MM.1S (cell line): Measurements from ENCODE around the gene RAB11FIP5.
A peak's percentile ranks its signal among the peaks of the same experiment; 100 is the strongest.

Source experiments
- DNase-seq: peaks from one replicate; pipeline ENCODE4 v3.0.0-alpha.2; 2015
- H2AFZ ChIP-seq: fragments of 300-600 bp; sonication (generic); 2 replicates; pipeline ENCODE4 v1.6.0; 2016; ENCODE audit warnings: antibody characterized with exemption, low read length
- H3F3A ChIP-seq: fragments of 300-600 bp; sonication (generic); 2 replicates; pipeline ENCODE4 v1.6.1; 2016; ENCODE audit warnings: mild to moderate bottlenecking, antibody characterized with exemption, low read length, moderate library complexity, mixed read lengths; ENCODE audit not compliant: insufficient read depth
- H3K27ac ChIP-seq: fragments of 300-600 bp; sonication (generic); 2 replicates; pipeline ENCODE4 v1.5.1; 2016; ENCODE audit warnings: mild to moderate bottlenecking, low read length
- H3K27me3 ChIP-seq: fragments of 300-600 bp; sonication (generic); replicated peaks from 2 replicates; pipeline ENCODE4 v1.6.0; 2016; ENCODE audit warnings: low read length; ENCODE audit not compliant: insufficient read depth
- H3K36me3 ChIP-seq: fragments of 300-600 bp; sonication (generic); replicated peaks from 2 replicates; pipeline ENCODE4 v1.6.1; 2016; ENCODE audit warnings: mild to moderate bottlenecking, low read length, mixed read lengths; ENCODE audit not compliant: insufficient read depth
- H3K4me1 ChIP-seq: fragments of 300-600 bp; sonication (generic); 2 replicates; pipeline ENCODE4 v1.6.1; 2016; ENCODE audit warnings: low read length, mixed read lengths
- H3K4me2 ChIP-seq: fragments of 300-600 bp; sonication (generic); 2 replicates; pipeline ENCODE4 v1.6.0; 2016; ENCODE audit warnings: low read depth, low read length
- H3K4me3 ChIP-seq: fragments of 300-600 bp; sonication (generic); 2 replicates; pipeline ENCODE4 v1.5.1; 2016; ENCODE audit warnings: low read length, mixed read lengths
- H3K79me2 ChIP-seq: fragments of 300-600 bp; sonication (generic); 2 replicates; pipeline ENCODE4 v1.6.1; 2016; ENCODE audit warnings: mixed run types, low read length, mixed read lengths
- H3K9ac ChIP-seq: fragments of 300-600 bp; sonication (generic); 2 replicates; pipeline ENCODE4 v1.6.1; 2016; ENCODE audit warnings: low read length, mixed read lengths
- H3K9me2 ChIP-seq: fragments of 300-600 bp; sonication (generic); replicated peaks from 2 replicates; pipeline ENCODE4 v1.6.1; 2016; ENCODE audit warnings: mild to moderate bottlenecking, low read length, mixed read lengths; ENCODE audit not compliant: insufficient read depth
- H3K9me3 ChIP-seq: fragments of 300-600 bp; sonication (generic); replicated peaks from 2 replicates; pipeline ENCODE4 v1.6.1; 2016; ENCODE audit warnings: mild to moderate bottlenecking, low read length, mixed read lengths; ENCODE audit not compliant: insufficient read depth
- H4K20me1 ChIP-seq: fragments of 300-600 bp; sonication (generic); 2 replicates; pipeline ENCODE4 v1.6.1; 2016; ENCODE audit warnings: mild to moderate bottlenecking, low read length, moderate library complexity, mixed read lengths; ENCODE audit not compliant: insufficient read depth
- EZH2 ChIP-seq: fragments of 300-600 bp; sonication (generic); optimal IDR thresholded peaks from 2 replicates; pipeline ENCODE3; 2017; ENCODE audit warnings: low read depth, mild to moderate bottlenecking, antibody characterized with exemption, low read length, mixed read lengths
- EZH2phosphoT487 ChIP-seq: fragments of 300-600 bp; sonication (generic); IDR thresholded peaks from 2 replicates; pipeline ENCODE4 v1.6.1; 2018; ENCODE audit warnings: antibody characterized with exemption, low read length
- TF ChIP-seq, protein P1 (sequence below): fragments of 300-600 bp; sonication (generic); IDR thresholded peaks from 2 replicates; pipeline ENCODE4 v1.5.1; 2016; ENCODE audit warnings: antibody characterized with exemption, low read length, mixed read lengths

Gene RAB11FIP5

DNA sequence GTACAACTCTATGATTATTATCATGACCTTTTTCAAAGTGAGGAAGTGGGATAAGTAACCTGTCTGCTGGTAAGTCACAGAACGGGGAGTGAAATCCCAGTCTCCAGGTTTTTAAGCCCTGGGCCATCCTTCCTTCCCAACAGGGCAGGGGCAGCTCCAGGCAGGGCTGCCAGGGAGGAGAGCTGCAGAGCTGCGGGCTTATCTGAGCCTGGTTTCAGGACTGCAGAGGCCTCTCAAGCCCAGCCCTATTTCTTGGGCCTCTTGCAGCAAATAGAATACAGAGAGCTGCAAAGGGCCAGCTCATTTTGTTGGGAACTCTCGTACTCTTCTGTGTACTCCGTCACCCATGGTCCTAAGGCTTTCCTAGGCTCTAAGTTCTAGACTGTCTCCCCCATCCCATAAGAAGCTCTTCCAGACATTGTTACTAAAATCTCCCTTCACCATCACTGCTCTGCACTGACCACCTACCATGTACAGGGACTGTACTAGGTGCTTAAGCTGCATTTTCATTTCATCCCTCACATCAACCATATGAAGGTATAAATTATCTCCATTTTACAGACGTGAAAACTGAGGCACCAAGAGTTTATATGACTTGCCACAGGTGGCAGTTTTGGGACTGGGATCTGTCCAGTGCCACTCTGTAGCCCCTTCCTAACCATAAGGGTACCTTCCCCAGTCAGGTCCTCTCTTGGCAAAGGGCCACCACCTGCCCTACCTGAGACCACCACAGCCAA, 3.1 kb downstream of the RAB11FIP5 start:
- peaks cover 19% of the 10 kb centered on the region for H3F3A ChIP-seq
- H3K27ac ChIP-seq, result no peak overlapping the region
- H4K20me1 ChIP-seq, result no peaks in the 10 kb centered on the region
- no peak overlapping the region for H3K9ac ChIP-seq
- no peak overlapping the region for H2AFZ ChIP-seq
- H3K36me3 ChIP-seq, result no peaks in the 10 kb centered on the region
- H3K27me3 ChIP-seq, result no peaks in the 10 kb centered on the region
- no peak overlapping the region for H3K4me2 ChIP-seq
- H3K4me3 ChIP-seq, result no peak overlapping the region
- H3K79me2 ChIP-seq, result peaks cover 62% of the 10 kb centered on the region
- H3K4me1 ChIP-seq, result peaks cover 10% of the 10 kb centered on the region; the same call in 1 of the 2 replicates
- no peak for DNase-seq
- H3K9me3 ChIP-seq, result no peaks in the 10 kb centered on the region
- TF ChIP-seq, protein P1, sequence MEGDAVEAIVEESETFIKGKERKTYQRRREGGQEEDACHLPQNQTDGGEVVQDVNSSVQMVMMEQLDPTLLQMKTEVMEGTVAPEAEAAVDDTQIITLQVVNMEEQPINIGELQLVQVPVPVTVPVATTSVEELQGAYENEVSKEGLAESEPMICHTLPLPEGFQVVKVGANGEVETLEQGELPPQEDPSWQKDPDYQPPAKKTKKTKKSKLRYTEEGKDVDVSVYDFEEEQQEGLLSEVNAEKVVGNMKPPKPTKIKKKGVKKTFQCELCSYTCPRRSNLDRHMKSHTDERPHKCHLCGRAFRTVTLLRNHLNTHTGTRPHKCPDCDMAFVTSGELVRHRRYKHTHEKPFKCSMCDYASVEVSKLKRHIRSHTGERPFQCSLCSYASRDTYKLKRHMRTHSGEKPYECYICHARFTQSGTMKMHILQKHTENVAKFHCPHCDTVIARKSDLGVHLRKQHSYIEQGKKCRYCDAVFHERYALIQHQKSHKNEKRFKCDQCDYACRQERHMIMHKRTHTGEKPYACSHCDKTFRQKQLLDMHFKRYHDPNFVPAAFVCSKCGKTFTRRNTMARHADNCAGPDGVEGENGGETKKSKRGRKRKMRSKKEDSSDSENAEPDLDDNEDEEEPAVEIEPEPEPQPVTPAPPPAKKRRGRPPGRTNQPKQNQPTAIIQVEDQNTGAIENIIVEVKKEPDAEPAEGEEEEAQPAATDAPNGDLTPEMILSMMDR, result no peak
- TF ChIP-seq EZH2 (no peak), EZH2phosphoT487 (no peak)
- H3K9me2 ChIP-seq, result no peaks in the 10 kb centered on the region

DNA sequence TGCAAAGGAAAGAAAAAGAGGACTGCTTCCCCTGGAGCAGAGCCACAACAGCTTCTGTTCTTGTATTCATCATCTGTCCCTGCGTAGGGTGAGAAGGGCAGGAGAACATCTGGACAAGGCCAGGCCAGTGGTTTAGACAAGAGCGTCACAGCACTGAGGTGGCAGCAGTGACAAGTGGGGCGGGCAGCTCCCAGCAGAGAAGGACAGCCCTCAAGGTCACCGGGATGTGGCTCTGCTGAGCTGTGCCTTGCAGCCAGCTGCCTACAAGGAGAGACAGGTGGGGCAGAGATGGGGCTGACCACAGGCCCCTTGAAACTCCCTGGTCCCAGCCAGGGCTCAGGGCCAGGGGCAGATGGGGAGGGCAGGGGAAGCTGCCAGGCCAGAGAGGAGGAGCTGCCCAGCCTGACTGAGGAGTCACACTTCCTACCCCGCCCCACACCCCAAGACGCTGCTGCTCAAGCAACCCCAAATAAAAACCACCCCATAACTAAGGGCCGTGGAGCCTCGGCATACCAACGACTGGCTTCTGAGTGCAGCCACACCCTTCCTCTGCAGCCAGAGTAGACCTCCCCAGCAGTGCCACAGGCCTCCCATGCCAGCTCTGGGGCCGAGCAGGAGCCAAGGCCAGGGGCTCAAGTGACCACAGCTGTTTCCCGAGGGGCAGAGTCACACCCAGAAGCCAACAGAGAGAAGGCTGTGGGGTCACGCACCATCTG, 5.4 kb downstream of the RAB11FIP5 start:
- Histone ChIP-seq H3K4me3 (no peak overlapping the region), H2AFZ (no peak overlapping the region), H3F3A (peaks cover 8% of the 10 kb centered on the region; the same call in 1 of the 2 replicates), H4K20me1 (no peaks in the 10 kb centered on the region), H3K9me3 (no peaks in the 10 kb centered on the region), H3K27ac (peak overlapping the region; percentile 65), H3K9me2 (no peaks in the 10 kb centered on the region), H3K4me2 (peak overlapping the region; percentile 13; the same call in 1 of the 2 replicates), H3K9ac (no peak overlapping the region), H3K36me3 (no peaks in the 10 kb centered on the region), H3K27me3 (no peaks in the 10 kb centered on the region), H3K79me2 (peaks cover 76% of the 10 kb centered on the region), H3K4me1 (peaks cover 10% of the 10 kb centered on the region; the same call in 1 of the 2 replicates)
- DNase-seq, result peak; percentile 16
- TF ChIP-seq EZH2phosphoT487, result no peak
- TF ChIP-seq, protein P1, result no peak
- no peak for TF ChIP-seq EZH2

DNA sequence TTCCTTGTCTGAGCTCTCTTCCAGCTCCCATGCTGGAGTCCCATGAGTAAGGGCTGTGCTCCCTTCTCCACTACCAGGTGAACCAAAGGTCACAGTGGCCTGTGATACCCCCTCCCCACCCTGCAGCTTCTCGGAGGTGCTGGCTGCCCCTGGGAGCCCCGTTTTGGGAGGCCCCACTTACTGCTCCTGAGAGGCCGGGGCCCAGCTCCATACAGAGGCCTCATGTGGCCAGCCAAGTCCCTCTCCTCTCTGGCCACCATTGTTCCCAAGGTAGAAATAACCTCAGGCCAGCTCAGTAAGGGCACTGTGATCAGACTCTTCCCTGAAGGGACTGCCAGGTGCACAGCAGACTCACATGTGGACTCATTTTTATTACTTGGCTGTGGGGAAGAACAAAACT, 6.0 kb downstream of the RAB11FIP5 start:
- H3K79me2 ChIP-seq, result peaks cover 78% of the 10 kb centered on the region
- TF ChIP-seq EZH2 (no peak), EZH2phosphoT487 (no peak)
- TF ChIP-seq, protein P1, result no peak
- H3K4me1 ChIP-seq, result peaks cover 10% of the 10 kb centered on the region; the same call in 1 of the 2 replicates
- no peaks in the 10 kb centered on the region for H3K9me3 ChIP-seq
- H3K9ac ChIP-seq, result no peak overlapping the region
- H3K4me2 ChIP-seq, result no peak overlapping the region
- no peak for DNase-seq
- peak overlapping the region; percentile 65 for H3K27ac ChIP-seq
- peaks cover 5% of the 10 kb centered on the region; the same call in 1 of the 2 replicates for H3F3A ChIP-seq
- H2AFZ ChIP-seq, result no peak overlapping the region
- no peaks in the 10 kb centered on the region for H3K27me3 ChIP-seq
- H4K20me1 ChIP-seq, result no peaks in the 10 kb centered on the region
- no peak overlapping the region for H3K4me3 ChIP-seq
- no peaks in the 10 kb centered on the region for H3K9me2 ChIP-seq
- H3K36me3 ChIP-seq, result no peaks in the 10 kb centered on the region
